H9 (cell line): ENCODE results near the gene MITF. TPM values are rescaled to one million over a fixed set of nuclear protein-coding genes. Genes with fewer than 3 reads are reported as not detected.

Experiments
- DNase-seq: peaks from one replicate; pipeline ENCODE4 v3.0.0-alpha.2; 2017
- H2AFZ ChIP-seq: one replicate; pipeline ENCODE4 v1.6.1; 2013; ENCODE audit warnings: mild to moderate bottlenecking, low read length, control low read depth, moderate library complexity
- H2AK5ac ChIP-seq: 2 replicates; pipeline ENCODE4 v1.6.1; 2013; ENCODE audit warnings: low read length, control low read depth, mixed read lengths; ENCODE audit not compliant: insufficient read length
- H2BK120ac ChIP-seq: one replicate; pipeline ENCODE4 v1.6.1; 2013; ENCODE audit warnings: low read depth, mild to moderate bottlenecking, low read length, control low read depth, inconsistent platforms; ENCODE audit not compliant: poor library complexity, severe bottlenecking
- H2BK12ac ChIP-seq: 2 replicates; pipeline ENCODE4 v1.6.1; 2013; ENCODE audit warnings: low read length, control low read depth, mixed read lengths, low read depth; ENCODE audit not compliant: insufficient read length
- H2BK15ac ChIP-seq: 2 replicates; pipeline ENCODE4 v1.6.1; 2013; ENCODE audit warnings: low read depth, low read length, control low read depth
- H2BK20ac ChIP-seq: one replicate; pipeline ENCODE4 v1.6.1; 2013; ENCODE audit warnings: low read depth, mild to moderate bottlenecking, low read length, control low read depth, inconsistent platforms; ENCODE audit not compliant: poor library complexity, severe bottlenecking
- H2BK5ac ChIP-seq: 2 replicates; pipeline ENCODE4 v1.6.1; 2013; ENCODE audit warnings: low read length, control low read depth, mixed read lengths; ENCODE audit not compliant: insufficient read length
- H3K14ac ChIP-seq: 2 replicates; pipeline ENCODE4 v1.6.1; 2013; ENCODE audit warnings: low read length, control low read depth; ENCODE audit not compliant: insufficient read depth
- H3K18ac ChIP-seq: 2 replicates; pipeline ENCODE4 v1.6.1; 2013; ENCODE audit warnings: low read depth, mild to moderate bottlenecking, mixed read lengths, low read length, control low read depth; ENCODE audit not compliant: insufficient read length
- H3K23ac ChIP-seq: 2 replicates; pipeline ENCODE4 v1.6.1; 2013; ENCODE audit warnings: low read length, control low read depth, mixed read lengths, low read depth; ENCODE audit not compliant: insufficient read length
- H3K23me2 ChIP-seq: 2 replicates; pipeline ENCODE4 v1.6.1; 2013; ENCODE audit warnings: low read depth, mild to moderate bottlenecking, mixed read lengths, low read length, control low read depth; ENCODE audit not compliant: insufficient read length, poor library complexity, severe bottlenecking
- H3K27ac ChIP-seq: 2 replicates; pipeline ENCODE4 v1.5.1; 2013; ENCODE audit warnings: low read length, control low read depth, mixed read lengths, low read depth; ENCODE audit not compliant: insufficient read length
- H3K27me3 ChIP-seq: 2 replicates; pipeline ENCODE4 v1.6.1; 2013; ENCODE audit warnings: low read length, control low read depth, inconsistent platforms; ENCODE audit not compliant: insufficient read depth
- H3K4ac ChIP-seq: 2 replicates; pipeline ENCODE4 v1.6.1; 2013; ENCODE audit warnings: low read depth, mild to moderate bottlenecking, control low read depth, inconsistent platforms, low read length, moderate library complexity
- H3K4me1 ChIP-seq: 2 replicates; pipeline ENCODE4 v1.6.1; 2013; ENCODE audit warnings: low read length, control low read depth, inconsistent platforms; ENCODE audit not compliant: insufficient read depth
- H3K4me2 ChIP-seq: 2 replicates; pipeline ENCODE4 v1.6.1; 2013; ENCODE audit warnings: low read length, control low read depth, mixed read lengths; ENCODE audit not compliant: insufficient read length, insufficient read depth
- H3K56ac ChIP-seq: 2 replicates; pipeline ENCODE4 v1.6.1; 2013; ENCODE audit warnings: low read depth, mild to moderate bottlenecking, mixed read lengths, low read length, control low read depth; ENCODE audit not compliant: insufficient read length
- H3K79me1 ChIP-seq: 2 replicates; pipeline ENCODE4 v1.6.1; 2013; ENCODE audit warnings: low read depth, mild to moderate bottlenecking, moderate library complexity, low read length, control low read depth, inconsistent platforms; ENCODE audit not compliant: insufficient read depth, poor library complexity, severe bottlenecking
- H3K79me2 ChIP-seq: 2 replicates; pipeline ENCODE4 v1.6.1; 2013; ENCODE audit warnings: low read length, control low read depth, inconsistent platforms; ENCODE audit not compliant: insufficient read depth
- H3K9ac ChIP-seq: 2 replicates; pipeline ENCODE4 v1.6.1; 2013; ENCODE audit warnings: low read length, control low read depth, mixed read lengths; ENCODE audit not compliant: insufficient read length; ENCODE audit errors: extremely low read depth
- H3K9me3 ChIP-seq: one replicate; pipeline ENCODE4 v1.6.1; 2013; ENCODE audit warnings: low read depth, low read length, inconsistent platforms; ENCODE audit not compliant: control insufficient read depth
- H3T11ph ChIP-seq: one replicate; pipeline ENCODE4 v1.6.1; 2013; ENCODE audit warnings: mild to moderate bottlenecking, low read length, control low read depth, inconsistent platforms
- H4K20me1 ChIP-seq: one replicate; pipeline ENCODE4 v1.6.1; 2013; ENCODE audit not compliant: control insufficient read depth, insufficient read length, insufficient read depth
- H4K5ac ChIP-seq: 2 replicates; pipeline ENCODE4 v1.6.1; 2013; ENCODE audit warnings: low read depth, mild to moderate bottlenecking, mixed read lengths, low read length, control low read depth; ENCODE audit not compliant: insufficient read length
- H4K8ac ChIP-seq: replicated peaks from 2 replicates; pipeline ENCODE4 v1.6.1; 2013; ENCODE audit warnings: low read length, control low read depth, mixed read lengths, low read depth; ENCODE audit not compliant: insufficient read length
- H4K91ac ChIP-seq: 2 replicates; pipeline ENCODE4 v1.6.1; 2013; ENCODE audit warnings: low read depth, mild to moderate bottlenecking, moderate library complexity, mixed read lengths, low read length, control low read depth; ENCODE audit not compliant: insufficient read length
- H3K27ac Mint-ChIP-seq, 3 experiments: 2 replicates in 2 of 3; 3 replicates in 1 of 3; pipeline ENCODE4 v1.8.0; 2020 to 2021; ENCODE audit warnings: mixed read lengths in 3 of 3, mild to moderate bottlenecking in 1 of 3, moderate library complexity in 1 of 3
- H3K27me3 Mint-ChIP-seq: 2 replicates; pipeline ENCODE4 v1.8.0; 2021; ENCODE audit warnings: low read depth, mild to moderate bottlenecking, moderate library complexity, mixed read lengths
- H3K36me3 Mint-ChIP-seq, 3 experiments: 2 replicates in 2 of 3; 3 replicates in 1 of 3; pipeline ENCODE4 v1.8.0; 2020 to 2021; ENCODE audit warnings: low read depth in 3 of 3, mixed read lengths in 3 of 3; ENCODE audit not compliant: insufficient read depth in 1 of 3
- H3K4me1 Mint-ChIP-seq, 2 experiments: 2 replicates each; pipeline ENCODE4 v1.8.0; 2020; ENCODE audit warnings: mixed read lengths in 2 of 2
- H3K4me3 Mint-ChIP-seq, 2 experiments: 2 replicates in 1 of 2; 3 replicates in 1 of 2; pipeline ENCODE4 v1.8.0; 2020 to 2021; ENCODE audit warnings: mild to moderate bottlenecking in 2 of 2, mixed read lengths in 2 of 2, moderate library complexity in 1 of 2
- H3K9me3 Mint-ChIP-seq, 2 experiments: 2 replicates in 1 of 2; 3 replicates in 1 of 2; pipeline ENCODE4 v1.8.0; 2020; ENCODE audit warnings: mild to moderate bottlenecking in 2 of 2, mixed read lengths in 2 of 2, moderate library complexity in 1 of 2
- CTCF ChIP-seq: fragments of 200-600 bp; sonication (generic); conservative IDR thresholded peaks from 3 replicates; pipeline ENCODE4 v1.8.0; 2021; ENCODE audit warnings: antibody characterized with exemption, mild to moderate bottlenecking
- WGBS: extraction: QIAGEN DNeasy Blood & Tissue Kit; methylation state at CpG from one replicate; pipeline ENCODE4 v1.1.7; 2013; ENCODE audit warnings: missing lambda C conversion rate, low lambda C conversion rate, mixed read lengths; ENCODE audit not compliant: insufficient read length; ENCODE audit errors: extremely low coverage; 5-methylcytosine and 5-hydroxymethylcytosine counted together
- total RNA-seq: library from RNA; stranded (reverse); gene quantifications from 2 replicates; pipeline ENCODE4 v1.2.1, GENCODE V29; 2021

The MITF gene
- total RNA-seq, 1 experiment from 2014 or later, result 0.81 TPM

- Histone ChIP-seq H3K79me1 (no peaks in the 10 kb centered on the region), H3K4me2 (no peak overlapping the region), H3K79me2 (no peaks in the 10 kb centered on the region)
These were observed 10.2 kb downstream of the MITF start for GRCh38 chr3:69749461-69749860.

More at GRCh38 chr3:69749461-69749860, 10.2 kb downstream of the MITF start:
- H3K23ac ChIP-seq, result no peak overlapping the region
- no peak overlapping the region for H2AFZ ChIP-seq
- no peak overlapping the region for H2BK15ac ChIP-seq
- no peak overlapping the region for H2AK5ac ChIP-seq
- no peak overlapping the region for H2BK120ac ChIP-seq
- H3K4me1 Mint-ChIP-seq, result peaks cover 0 to under 1% of the 10 kb centered on the region in 2 experiments; a peak in 2 of 4 replicates
- no peaks in the 10 kb centered on the region; the same call in 1 of the 2 replicates for H3K27me3 Mint-ChIP-seq
- H3K4me1 ChIP-seq, result 0 out of 2 replicates have a peak, but pooled peaks cover under 1% of the 10 kb centered on the region
- H4K5ac ChIP-seq, result no peak overlapping the region
- H4K8ac ChIP-seq, result no peak overlapping the region
- H3T11ph ChIP-seq, result no peak overlapping the region
- H4K20me1 ChIP-seq, result no peaks in the 10 kb centered on the region
- no peak overlapping the region for H3K9ac ChIP-seq
- H2BK12ac ChIP-seq, result no peak overlapping the region
- no peak for TF ChIP-seq CTCF
- peaks cover 5 to 15% of the 10 kb centered on the region in 2 experiments; a peak in 4 of 5 replicates for H3K9me3 Mint-ChIP-seq
- H2BK5ac ChIP-seq, result no peak overlapping the region
- H3K56ac ChIP-seq, result no peak overlapping the region
- H3K27ac ChIP-seq, result no peak overlapping the region
- no peak overlapping the region for H2BK20ac ChIP-seq
- peaks cover 0 to 6% (median 0%) of the 10 kb centered on the region in 3 experiments; a peak in 2 of 7 replicates for H3K36me3 Mint-ChIP-seq
- H3K27ac Mint-ChIP-seq, result no peak overlapping the region
- no peak overlapping the region for H3K18ac ChIP-seq
- H3K4ac ChIP-seq, result no peak overlapping the region
- no peaks in the 10 kb centered on the region for H3K9me3 ChIP-seq
- H3K27me3 ChIP-seq, result no peaks in the 10 kb centered on the region
- H4K91ac ChIP-seq, result no peak overlapping the region
- no CpG with 5 or more reads among the region's 3 CpGs for WGBS
- H3K14ac ChIP-seq, result no peak overlapping the region
- H3K4me3 Mint-ChIP-seq, result no peak overlapping the region
- no peak for DNase-seq
- no peaks in the 10 kb centered on the region for H3K23me2 ChIP-seq
